Tibial nerve (tissue), 4 donors: ENCODE results near the gene CLCNKA.
"Not testable (repeated sequence)": the region's sequence is repeated elsewhere in the genome, so short reads cannot be mapped to it uniquely, and the experiment has no call there.

Source experiments
- CTCF ChIP-seq, 5 experiments: fragments of 200-600 bp in 3 of 5; fragments of 450-650 bp in 2 of 5; sonication (generic) in 3 of 5; IDR thresholded peaks; one replicate each; pipeline ENCODE4 v1.5.1; 2016 to 2019; ENCODE audit warnings: antibody characterized with exemption in 5 of 5, mild to moderate bottlenecking in 3 of 5, moderate library complexity in 2 of 5
- EP300 ChIP-seq, 2 donors: sonication (generic); formaldehyde crosslinking; IDR thresholded peaks; one replicate each; pipeline ENCODE4 v1.6.1; 2017; ENCODE audit warnings: antibody characterized with exemption in 2 of 2, mild to moderate bottlenecking in 1 of 2
- POLR2A ChIP-seq, 2 donors: fragments of 450-650 bp; IDR thresholded peaks; one replicate each; pipeline ENCODE4 v1.6.1; 2017; ENCODE audit warnings: antibody characterized with exemption in 2 of 2, mild to moderate bottlenecking in 2 of 2, moderate library complexity in 2 of 2

- not testable (repeated sequence) for TF ChIP-seq CTCF, POLR2A, EP300 (IDR thresholded peaks at IDR 0.05)
Observed at GRCh38 chr1:16057314-16057915, 35.6 kb downstream of the CLCNKA start.
